ENCODE results near the gene ADGRV1. TPM values are rescaled to one million over a fixed set of nuclear protein-coding genes. Genes with fewer than 3 reads are reported as not detected.

Gene ADGRV1
- total RNA-seq, 1 experiment from 2014 or later, result 1.8 TPM

- DNase-seq (ENCODE audit: low read depth), result no peak
- in situ Hi-C loops (cut with HindIII; ENCODE audit: low pct_unique_long_range_greater_than_20kb, low sequenced_read_pairs), result no loop called here
Measured at GRCh38 chr5:90868799-90869198, 310.2 kb downstream of the ADGRV1 start.

GRCh38 chr5:90871391-90871991, 312.9 kb downstream of the ADGRV1 start:
- in situ Hi-C loops (cut with HindIII; ENCODE audit: low pct_unique_long_range_greater_than_20kb, low sequenced_read_pairs), result no loop called here

GRCh38 chr5:90873033-90873517, 314.5 kb downstream of the ADGRV1 start:
- in situ Hi-C loops (cut with HindIII; ENCODE audit: low pct_unique_long_range_greater_than_20kb, low sequenced_read_pairs), result no loop called here
- DNase-seq (ENCODE audit: low read depth), result no peak

More at GRCh38 chr5:90871391-90871991, 312.9 kb downstream of the ADGRV1 start:
- no peak for DNase-seq (ENCODE audit: low read depth)

GRCh38 chr5:90874066-90874465, 315.5 kb downstream of the ADGRV1 start:
- in situ Hi-C loops (cut with HindIII; ENCODE audit: low pct_unique_long_range_greater_than_20kb, low sequenced_read_pairs), result no loop called here
- DNase-seq (ENCODE audit: low read depth), result no peak

GRCh38 chr5:90875456-90875855, 316.9 kb downstream of the ADGRV1 start:
- DNase-seq (ENCODE audit: low read depth), result no peak
- in situ Hi-C loops (cut with HindIII; ENCODE audit: low pct_unique_long_range_greater_than_20kb, low sequenced_read_pairs), result no loop called here

- in situ Hi-C loops (cut with HindIII; ENCODE audit: low pct_unique_long_range_greater_than_20kb, low sequenced_read_pairs), result no loop called here
- DNase-seq (ENCODE audit: low read depth), result peak; percentile 42
Measured at GRCh38 chr5:90876366-90876765, 317.8 kb downstream of the ADGRV1 start.

- in situ Hi-C loops (cut with HindIII; ENCODE audit: low pct_unique_long_range_greater_than_20kb, low sequenced_read_pairs), result no loop called here
- DNase-seq (ENCODE audit: low read depth), result no peak
Measured at GRCh38 chr5:90877049-90877448, 318.5 kb downstream of the ADGRV1 start.

- no peak for DNase-seq (ENCODE audit: low read depth)
Measured at GRCh38 chr5:90878081-90878480, 319.5 kb downstream of the ADGRV1 start.

GRCh38 chr5:90878549-90879196, 320.1 kb downstream of the ADGRV1 start:
- in situ Hi-C loops (cut with HindIII; ENCODE audit: low pct_unique_long_range_greater_than_20kb, low sequenced_read_pairs), result no loop called here
- no peak for DNase-seq (ENCODE audit: low read depth)

More at GRCh38 chr5:90878081-90878480, 319.5 kb downstream of the ADGRV1 start:
- in situ Hi-C loops (cut with HindIII; ENCODE audit: low pct_unique_long_range_greater_than_20kb, low sequenced_read_pairs), result no loop called here

- DNase-seq (ENCODE audit: low read depth), result peak; percentile 35
- in situ Hi-C loops (cut with HindIII; ENCODE audit: low pct_unique_long_range_greater_than_20kb, low sequenced_read_pairs), result no loop called here
Measured at GRCh38 chr5:90881626-90882150, 323.1 kb downstream of the ADGRV1 start.

GRCh38 chr5:90882448-90882847, 323.9 kb downstream of the ADGRV1 start:
- in situ Hi-C loops (cut with HindIII; ENCODE audit: low pct_unique_long_range_greater_than_20kb, low sequenced_read_pairs), result no loop called here
- DNase-seq (ENCODE audit: low read depth), result no peak

- in situ Hi-C loops (cut with HindIII; ENCODE audit: low pct_unique_long_range_greater_than_20kb, low sequenced_read_pairs), result no loop called here
- no peak for DNase-seq (ENCODE audit: low read depth)
Measured at GRCh38 chr5:90885180-90885868, 326.7 kb downstream of the ADGRV1 start.

GRCh38 chr5:90886381-90886780, 327.8 kb downstream of the ADGRV1 start:
- in situ Hi-C loops (cut with HindIII; ENCODE audit: low pct_unique_long_range_greater_than_20kb, low sequenced_read_pairs), result no loop called here

GRCh38 chr5:90888511-90889324, 330.1 kb downstream of the ADGRV1 start:
- DNase-seq (ENCODE audit: low read depth), result peak; percentile 48
- in situ Hi-C loops (cut with HindIII; ENCODE audit: low pct_unique_long_range_greater_than_20kb, low sequenced_read_pairs), result no loop called here

More at GRCh38 chr5:90886381-90886780, 327.8 kb downstream of the ADGRV1 start:
- no peak for DNase-seq (ENCODE audit: low read depth)

GRCh38 chr5:90889325-90889600, 330.7 kb downstream of the ADGRV1 start:
- DNase-seq (ENCODE audit: low read depth), result no peak
- in situ Hi-C loops (cut with HindIII; ENCODE audit: low pct_unique_long_range_greater_than_20kb, low sequenced_read_pairs), result no loop called here

- no peak for DNase-seq (ENCODE audit: low read depth)
- in situ Hi-C loops (cut with HindIII; ENCODE audit: low pct_unique_long_range_greater_than_20kb, low sequenced_read_pairs), result no loop called here
Measured at GRCh38 chr5:90890180-90890579, 331.6 kb downstream of the ADGRV1 start.

GRCh38 chr5:90894866-90895420, 336.3 kb downstream of the ADGRV1 start:
- DNase-seq (ENCODE audit: low read depth), result no peak
- in situ Hi-C loops (cut with HindIII; ENCODE audit: low pct_unique_long_range_greater_than_20kb, low sequenced_read_pairs), result no loop called here

- in situ Hi-C loops (cut with HindIII; ENCODE audit: low pct_unique_long_range_greater_than_20kb, low sequenced_read_pairs), result no loop called here
- DNase-seq (ENCODE audit: low read depth), result no peak
Measured at GRCh38 chr5:90897618-90898017, 339.0 kb downstream of the ADGRV1 start.
